IMR-90 (cell line): ENCODE data around the gene MLF2. TPM values are rescaled to one million over a fixed set of nuclear protein-coding genes. Genes with fewer than 3 reads are reported as not detected.

Experiments used
- ATAC-seq: fragments of 200-7000 bp; cut with Tn5 transposase; 2 replicates; pipeline ENCODE4 v1.9.1; 2020; ENCODE audit warnings: low read depth, mild to moderate bottlenecking, moderate library complexity
- BruUV-seq: library from RNA; stranded (reverse); fragments of 400-500 nt; replicated peaks from 2 replicates; lab custom pipeline; 2021; lab: Mats Ljungman, UMichigan
- CTCF ChIA-PET: fragments of 300-600 bp; formaldehyde crosslinking; extraction: SDS; loops from one replicate; lab custom pipeline; 2021; ENCODE audit warnings: antibody characterized with exemption; lab: Yijun Ruan, JAX
- POLR2A ChIA-PET: fragments of 300-600 bp; sonication (Branson Sonifier 250); formaldehyde crosslinking; loops from one replicate; lab custom pipeline; 2022; ENCODE audit warnings: antibody characterized with exemption; ENCODE audit not compliant: unreplicated experiment; lab: Charles Lee
- DNase-seq: peaks from one replicate; pipeline ENCODE4 v3.0.0; 2013
- H2AFZ ChIP-seq: replicated peaks from 2 replicates; pipeline ENCODE3; 2013; ENCODE audit warnings: low read length, mild to moderate bottlenecking; ENCODE audit not compliant: poor library complexity
- H2AK5ac ChIP-seq: 2 replicates; pipeline ENCODE4 v1.6.1; 2013; ENCODE audit warnings: low read depth, low read length, inconsistent platforms
- H2AK9ac ChIP-seq: replicated peaks from 2 replicates; pipeline ENCODE3; 2013; ENCODE audit warnings: mild to moderate bottlenecking, low read depth, low read length, moderate library complexity; ENCODE audit not compliant: poor library complexity
- H2BK120ac ChIP-seq: 2 replicates; pipeline ENCODE4 v1.6.1; 2013; ENCODE audit warnings: low read depth, low read length, inconsistent platforms
- H2BK15ac ChIP-seq: 3 replicates; pipeline ENCODE4 v1.6.1; 2013; ENCODE audit warnings: low read depth, low read length, inconsistent platforms
- H2BK20ac ChIP-seq: 2 replicates; pipeline ENCODE4 v1.6.1; 2013; ENCODE audit warnings: low read depth, mild to moderate bottlenecking, inconsistent platforms, low read length, moderate library complexity
- H2BK5ac ChIP-seq: 2 replicates; pipeline ENCODE4 v1.6.1; 2013; ENCODE audit warnings: mild to moderate bottlenecking, low read depth, low read length, inconsistent platforms; ENCODE audit not compliant: poor library complexity, severe bottlenecking
- H3K14ac ChIP-seq: replicated peaks from 2 replicates; pipeline ENCODE4 v1.6.1; 2013; ENCODE audit warnings: low read depth, low read length, inconsistent platforms
- H3K18ac ChIP-seq: 2 replicates; pipeline ENCODE4 v1.6.1; 2013; ENCODE audit warnings: low read depth, low read length, control low read depth
- H3K23ac ChIP-seq: 2 replicates; pipeline ENCODE4 v1.6.1; 2013; ENCODE audit warnings: low read depth, low read length, inconsistent platforms
- H3K27ac ChIP-seq: 2 replicates; pipeline ENCODE4 v1.5.1; 2013; ENCODE audit warnings: mild to moderate bottlenecking, control low read depth, low read length; ENCODE audit not compliant: insufficient read depth
- H3K27me3 ChIP-seq: 2 replicates; pipeline ENCODE4 v1.6.1; 2013; ENCODE audit warnings: low read length; ENCODE audit not compliant: control insufficient read depth, insufficient read depth
- H3K36me3 ChIP-seq: 2 replicates; pipeline ENCODE4 v1.6.1; 2013; ENCODE audit warnings: low read length, mixed read lengths; ENCODE audit not compliant: control insufficient read depth, insufficient read depth
- H3K4ac ChIP-seq: 2 replicates; pipeline ENCODE4 v1.6.1; 2013; ENCODE audit warnings: low read depth, low read length, inconsistent platforms
- H3K4me1 ChIP-seq: 2 replicates; pipeline ENCODE4 v1.6.1; 2013; ENCODE audit warnings: low read length, mixed read lengths; ENCODE audit not compliant: control insufficient read depth, insufficient read depth
- H3K4me2 ChIP-seq: 2 replicates; pipeline ENCODE4 v1.6.1; 2013; ENCODE audit warnings: low read depth, mild to moderate bottlenecking, control low read depth, low read length, moderate library complexity
- H3K4me3 ChIP-seq: 2 replicates; pipeline ENCODE4 v1.5.1; 2013; ENCODE audit warnings: low read depth, mild to moderate bottlenecking, control low read depth, low read length, moderate library complexity; ENCODE audit not compliant: insufficient read depth
- H3K56ac ChIP-seq: 2 replicates; pipeline ENCODE4 v1.6.1; 2013; ENCODE audit warnings: low read length, inconsistent platforms; ENCODE audit not compliant: insufficient read depth; ENCODE audit errors: extremely low read depth
- H3K79me1 ChIP-seq, 2 experiments: 2 replicates each; pipeline ENCODE4 v1.6.1; 2013; ENCODE audit warnings: low read length in 2 of 2, inconsistent platforms in 1 of 2, low read depth in 1 of 2
- H3K9ac ChIP-seq: 2 replicates; pipeline ENCODE4 v1.6.1; 2013; ENCODE audit warnings: low read depth, low read length, control low read depth
- H3K9me1 ChIP-seq: 2 replicates; pipeline ENCODE4 v1.6.1; 2013; ENCODE audit warnings: low read length, inconsistent platforms; ENCODE audit not compliant: insufficient read depth
- H3K9me3 ChIP-seq: 2 replicates; pipeline ENCODE4 v1.6.1; 2013; ENCODE audit warnings: low read length; ENCODE audit not compliant: control insufficient read depth, insufficient read depth
- H4K20me1 ChIP-seq: 2 replicates; pipeline ENCODE4 v1.6.1; 2013; ENCODE audit warnings: low read length, inconsistent platforms; ENCODE audit not compliant: insufficient read depth
- H4K5ac ChIP-seq: 2 replicates; pipeline ENCODE4 v1.6.1; 2013; ENCODE audit warnings: mild to moderate bottlenecking, low read depth, low read length, control low read depth
- H4K8ac ChIP-seq, 2 experiments: 2 replicates each; pipeline ENCODE4 v1.6.1; 2013; ENCODE audit warnings: low read depth in 2 of 2, low read length in 2 of 2, control low read depth in 1 of 2, inconsistent platforms in 1 of 2
- H4K91ac ChIP-seq: 2 replicates; pipeline ENCODE4 v1.6.1; 2013; ENCODE audit warnings: low read depth, low read length, inconsistent platforms; ENCODE audit not compliant: insufficient read depth
- NFE2L2 ChIP-seq: fragments of 150-350 bp; IDR thresholded peaks from 2 replicates; pipeline ENCODE4 v1.6.1; 2016; ENCODE audit warnings: low read depth, mild to moderate bottlenecking, low read length
- POLR2A ChIP-seq: IDR thresholded peaks from 2 replicates; pipeline ENCODE4 v1.6.1; 2012; ENCODE audit warnings: mild to moderate bottlenecking, low read depth, low read length
- WGBS, 2 experiments: methylation state at CpG; one replicate each; pipeline versions ENCODE4 v1.1.5 to v1.1.7; 2013; ENCODE audit warnings: missing lambda C conversion rate in 2 of 2; ENCODE audit not compliant: insufficient read length in 1 of 2; ENCODE audit errors: extremely low coverage in 2 of 2; 5-methylcytosine and 5-hydroxymethylcytosine counted together
- dilution Hi-C: fragments of 300-500 bp; cut with HindIII; formaldehyde crosslinking; loops from one replicate; pipeline ENCODE4 v1.14.3; 2018; ENCODE audit warnings: low sequenced_read_pairs; ENCODE audit not compliant: unreplicated experiment
- in situ Hi-C: fragments of 300-500 bp; cut with MboI; formaldehyde crosslinking; loops from 3 replicates; pipeline ENCODE4 v1.14.3; 2019; ENCODE audit warnings: low sequenced_read_pairs, inconsistent platforms, mixed read lengths
- intact Hi-C: fragments of 100-400 bp; cut with micrococcal nuclease; formaldehyde crosslinking; loops from 2 replicates; pipeline ENCODE4 v1.10.0; 2022
- polyA plus RNA-seq, 3 experiments: library from polyadenylated mRNA; depleted of rRNA; stranded (reverse); fragments of >200 nt; gene quantifications; 2 replicates each; pipeline ENCODE4 v1.2.3, GENCODE V29; 2012; ENCODE audit warnings: low replicate concordance in 1 of 3
- total RNA-seq: library from RNA; depleted of rRNA; stranded (reverse); fragments of >200 nt; gene quantifications from 2 replicates; pipeline ENCODE4 v1.2.3, GENCODE V29; 2012

The MLF2 gene
- total and polyA plus RNA-seq, 2 of the 4 experiments (the other 2 are of a cell fraction): 236 to 403 TPM

GRCh38 chr12:6769666-6770065 lies 16.7 kb upstream of the MLF2 start:
- Histone ChIP-seq H3K14ac (no peak overlapping the region), H3K79me1 (peaks cover 15 to 55% of the 10 kb centered on the region in 2 experiments), H4K20me1 (peaks cover 35% of the 10 kb centered on the region), H3K4me2 (no peak overlapping the region), H3K9ac (no peak overlapping the region), H3K27me3 (no peaks in the 10 kb centered on the region), H2BK5ac (no peak overlapping the region), H3K4ac (peak overlapping the region; percentile 39; the same call in 1 of the 2 replicates), H3K56ac (no peak overlapping the region), H2AK5ac (no peak overlapping the region), H2BK120ac (no peak overlapping the region), H2BK20ac (no peak overlapping the region), H4K8ac (no peak overlapping the region), H2BK15ac (no peak overlapping the region), H3K23ac (peak overlapping the region; percentile 23; the same call in 1 of the 2 replicates), H2AFZ (no peak overlapping the region), H3K9me3 (no peaks in the 10 kb centered on the region), H3K9me1 (peaks cover 17% of the 10 kb centered on the region), H3K4me3 (no peak overlapping the region), H3K4me1 (peaks cover 22% of the 10 kb centered on the region), H3K36me3 (peaks cover 17% of the 10 kb centered on the region), H2AK9ac (no peak overlapping the region), H4K5ac (no peak overlapping the region), H4K91ac (no peak overlapping the region), H3K27ac (no peak overlapping the region), H3K18ac (no peak overlapping the region)
- ChIA-PET CTCF (interaction anchor here (1.2 kb wide), 1 partner anchor 9 kb away, joined by 4 read pairs; no protein-coding TSS in a partner anchor), POLR2A (interaction anchor here (0.6 kb wide), 1 partner anchor 16 kb away, joined by 3 read pairs; the partner anchor contains the start of gene MLF2)
- no CpG with 5 or more reads among the region's 4 CpGs for WGBS, 2 experiments
- BruUV-seq: no TSS peak
- ATAC-seq: no peak
- in situ Hi-C loops (no loop called here), dilution Hi-C loops (no loop called here), intact Hi-C loops (loop anchor here (10.0 kb wide), 1 partner anchor 155 kb away; no protein-coding TSS in a partner anchor)
- no peak for TF ChIP-seq NFE2L2
- TF ChIP-seq POLR2A: no peak
- no peak for DNase-seq
